ENCODE measurements around the gene RASGEF1C.

GRCh38 chr5:180193749-180194375 is 15.1 kb downstream of the RASGEF1C start:
- TF ChIP-seq CTCF (IDR thresholded peaks at IDR 0.05) (no peak), POLR2AphosphoS5 (IDR thresholded peaks at IDR 0.05) (no peak)

Measured in prostate gland (tissue), 2 donors.